ACC112 (cell line): ENCODE measurements around the gene SLC25A47.
"Not testable (repeated sequence)": the region's sequence is repeated elsewhere in the genome, so short reads cannot be mapped to it uniquely, and the experiment has no call there.

Source experiments
- H2AFZ ChIP-seq: fragments of 200-600 bp; sonication (generic); one replicate; pipeline ENCODE4 v1.6.0; 2017; ENCODE audit warnings: antibody characterized with exemption, low read length; ENCODE audit not compliant: unreplicated experiment
- H3K27ac ChIP-seq: fragments of 200-600 bp; sonication (generic); 2 replicates; pipeline ENCODE4 v1.5.1; 2014; ENCODE audit warnings: low read depth, mild to moderate bottlenecking, antibody characterized with exemption, low read length, moderate library complexity
- H3K27me3 ChIP-seq: fragments of 200-600 bp; sonication (generic); 2 replicates; pipeline ENCODE4 v1.6.1; 2014; ENCODE audit warnings: mild to moderate bottlenecking, antibody characterized with exemption, low read length, moderate library complexity, mixed read lengths; ENCODE audit not compliant: insufficient read depth
- H3K36me3 ChIP-seq: fragments of 200-600 bp; sonication (generic); 2 replicates; pipeline ENCODE4 v1.6.1; 2016; ENCODE audit warnings: mild to moderate bottlenecking, antibody characterized with exemption, low read length, moderate library complexity, mixed read lengths; ENCODE audit not compliant: insufficient read depth
- H3K4me1 ChIP-seq: fragments of 200-600 bp; sonication (generic); one replicate; pipeline ENCODE4 v1.6.1; 2016; ENCODE audit warnings: low read length, mixed read lengths; ENCODE audit not compliant: insufficient read depth, unreplicated experiment, control insufficient read depth
- H3K4me3 ChIP-seq: fragments of 200-600 bp; sonication (generic); 2 replicates; pipeline ENCODE4 v1.5.1; 2014; ENCODE audit warnings: mild to moderate bottlenecking, low read depth, low read length
- H3K79me2 ChIP-seq: fragments of 200-600 bp; sonication (generic); one replicate; pipeline ENCODE4 v1.6.0; 2016; ENCODE audit warnings: low read length; ENCODE audit not compliant: control insufficient read depth, unreplicated experiment, insufficient read depth

SLC25A47 gene

GRCh38 chr14:100323121-100323941, at the start of gene SLC25A47:
Gene SLC25A47 (plus strand): TSS chr14:100323339. CDS start chr14:100323415, 76 bp downstream.
- no peak within 1 kb of the TSS for H3K4me3 ChIP-seq
- no peaks in the 10 kb centered on the region for H3K79me2 ChIP-seq
- H3K4me1 ChIP-seq = no peaks in the 10 kb centered on the region
- H2AFZ ChIP-seq = no peak within 1 kb of the TSS
- H3K36me3 ChIP-seq = no peaks in the 10 kb centered on the region
- H3K27ac ChIP-seq = no peak within 1 kb of the TSS
- H3K27me3 ChIP-seq = no peaks in the 10 kb centered on the region

GRCh38 chr14:100274250-100274649, 48.9 kb upstream of the SLC25A47 start:
- H3K79me2 ChIP-seq = peaks cover 69% of the 10 kb centered on the region
- H3K27ac ChIP-seq = no peak overlapping the region
- no peak overlapping the region for H2AFZ ChIP-seq
- H3K4me1 ChIP-seq = peaks cover 12% of the 10 kb centered on the region
- H3K36me3 ChIP-seq = peaks cover 6% of the 10 kb centered on the region
- H3K4me3 ChIP-seq = no peak overlapping the region
- no peaks in the 10 kb centered on the region for H3K27me3 ChIP-seq

- Histone ChIP-seq H2AFZ (no peak overlapping the region), H3K79me2 (peaks cover 75% of the 10 kb centered on the region), H3K27me3 (no peaks in the 10 kb centered on the region), H3K27ac (no peak overlapping the region), H3K4me3 (no peak overlapping the region), H3K4me1 (peaks cover 12% of the 10 kb centered on the region), H3K36me3 (peaks cover 6% of the 10 kb centered on the region)
Observed at GRCh38 chr14:100275214-100275613, 47.9 kb upstream of the SLC25A47 start.

GRCh38 chr14:100278702-100279101, 44.4 kb upstream of the SLC25A47 start:
- H3K36me3 ChIP-seq = peaks cover 6% of the 10 kb centered on the region
- H3K79me2 ChIP-seq = peaks cover 61% of the 10 kb centered on the region
- H3K4me1 ChIP-seq = peaks cover 21% of the 10 kb centered on the region
- no peak overlapping the region for H3K4me3 ChIP-seq
- H2AFZ ChIP-seq = no peak overlapping the region
- no peak overlapping the region for H3K27ac ChIP-seq
- no peaks in the 10 kb centered on the region for H3K27me3 ChIP-seq

- Histone ChIP-seq H3K27ac (no peak overlapping the region), H2AFZ (no peak overlapping the region), H3K27me3 (no peaks in the 10 kb centered on the region), H3K36me3 (peaks cover 6% of the 10 kb centered on the region), H3K79me2 (peaks cover 57% of the 10 kb centered on the region), H3K4me1 (peaks cover 21% of the 10 kb centered on the region), H3K4me3 (no peak overlapping the region)
Observed at GRCh38 chr14:100279133-100279532, 44.0 kb upstream of the SLC25A47 start.

- Histone ChIP-seq H3K27ac (no peak overlapping the region), H3K36me3 (peaks cover 2% of the 10 kb centered on the region), H3K4me1 (peaks cover 23% of the 10 kb centered on the region), H3K79me2 (peaks cover 55% of the 10 kb centered on the region), H2AFZ (no peak overlapping the region), H3K4me3 (no peak overlapping the region), H3K27me3 (no peaks in the 10 kb centered on the region)
Observed at GRCh38 chr14:100279563-100279962, 43.6 kb upstream of the SLC25A47 start.

- Histone ChIP-seq H2AFZ (no peak overlapping the region), H3K27me3 (no peaks in the 10 kb centered on the region), H3K36me3 (no peaks in the 10 kb centered on the region), H3K4me1 (peaks cover 30% of the 10 kb centered on the region), H3K27ac (no peak overlapping the region), H3K79me2 (peaks cover 38% of the 10 kb centered on the region), H3K4me3 (no peak overlapping the region)
Observed at GRCh38 chr14:100281286-100282082, 41.7 kb upstream of the SLC25A47 start.

- Histone ChIP-seq H2AFZ (no peak overlapping the region), H3K27me3 (no peaks in the 10 kb centered on the region), H3K27ac (no peak overlapping the region), H3K36me3 (no peaks in the 10 kb centered on the region), H3K4me3 (no peak overlapping the region), H3K79me2 (peaks cover 38% of the 10 kb centered on the region), H3K4me1 (peaks cover 30% of the 10 kb centered on the region)
Observed at GRCh38 chr14:100282083-100282350, 41.1 kb upstream of the SLC25A47 start.

- Histone ChIP-seq H2AFZ (no peak overlapping the region), H3K4me1 (peaks cover 30% of the 10 kb centered on the region), H3K27me3 (no peaks in the 10 kb centered on the region), H3K27ac (no peak overlapping the region), H3K4me3 (no peak overlapping the region), H3K79me2 (peaks cover 33% of the 10 kb centered on the region), H3K36me3 (no peaks in the 10 kb centered on the region)
Observed at GRCh38 chr14:100282766-100283419, 40.2 kb upstream of the SLC25A47 start.

- H3K4me1 ChIP-seq = peaks cover 26% of the 10 kb centered on the region
- H3K36me3 ChIP-seq, H3K27ac ChIP-seq, H2AFZ ChIP-seq, H3K27me3 ChIP-seq, H3K4me3 ChIP-seq: not testable (repeated sequence)
- H3K79me2 ChIP-seq = peaks cover 33% of the 10 kb centered on the region
Observed at GRCh38 chr14:100283436-100283835, 39.7 kb upstream of the SLC25A47 start.
